HepG2 (cell line): Measurements from ENCODE around the gene C2CD2.

Source experiments
- ARNTL ChIP-seq: sonication (generic); formaldehyde crosslinking; IDR thresholded peaks from 2 replicates; pipeline ENCODE4 v1.4.0; 2020; ENCODE audit warnings: mild to moderate bottlenecking, missing genetic modification reagents
- CREM ChIP-seq, 2 experiments: sonication (generic) in 1 of 2; formaldehyde crosslinking in 1 of 2; IDR thresholded peaks; 2 replicates each; pipeline versions ENCODE4 v1.4.0 to v1.6.1; 2016 to 2020; ENCODE audit warnings: antibody characterized with exemption in 1 of 2, mild to moderate bottlenecking in 1 of 2, missing genetic modification reagents in 1 of 2
- KLF16 ChIP-seq, 2 experiments: sonication (generic) in 1 of 2; formaldehyde crosslinking in 1 of 2; IDR thresholded peaks; 2 replicates each; pipeline versions ENCODE4 v1.6.1 to v1.8.0; 2016 to 2023; ENCODE audit warnings: missing genetic modification reagents in 2 of 2, missing compliant biosample characterization in 1 of 2

- no peak for TF ChIP-seq KLF16 (CRISPR knock-in tag; IDR thresholded peaks at IDR 0.05)
- TF ChIP-seq ARNTL (CRISPR knock-in tag): no peak
- no peak for TF ChIP-seq CREM (IDR thresholded peaks at IDR 0.05)
- no peak for TF ChIP-seq CREM (CRISPR knock-in tag; IDR thresholded peaks at IDR 0.05)
Observed at GRCh38 chr21:41916888-41917433, 36.9 kb downstream of the C2CD2 start.
